ENCODE results near the gene FBN3.

Gene FBN3

GRCh38 chr19:8148088-8148409 lies 1.3 kb downstream of the FBN3 start:
- DNase-seq = no peak

DNA sequence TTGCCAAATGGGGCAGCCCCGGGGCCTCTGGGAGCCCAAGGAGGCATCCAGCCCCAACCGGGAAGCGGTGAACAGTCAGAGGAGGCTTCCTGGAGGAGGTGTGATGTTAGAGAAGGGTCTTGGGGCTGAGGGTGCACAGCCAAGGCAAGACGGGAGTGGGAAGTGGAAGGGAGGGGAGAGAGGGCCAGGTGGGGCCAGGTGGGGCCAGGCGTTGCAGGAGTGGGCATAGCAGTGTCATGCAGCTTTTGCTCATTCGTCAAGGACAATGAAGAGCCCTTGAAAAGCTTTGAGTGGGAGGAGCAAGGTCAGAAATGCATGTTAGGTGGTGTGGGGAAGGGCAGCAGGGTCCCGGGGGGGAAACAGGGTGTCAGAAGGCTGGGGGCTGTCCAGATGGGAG lies 1.8 kb downstream of the FBN3 start:
- no peak for DNase-seq

DNA sequence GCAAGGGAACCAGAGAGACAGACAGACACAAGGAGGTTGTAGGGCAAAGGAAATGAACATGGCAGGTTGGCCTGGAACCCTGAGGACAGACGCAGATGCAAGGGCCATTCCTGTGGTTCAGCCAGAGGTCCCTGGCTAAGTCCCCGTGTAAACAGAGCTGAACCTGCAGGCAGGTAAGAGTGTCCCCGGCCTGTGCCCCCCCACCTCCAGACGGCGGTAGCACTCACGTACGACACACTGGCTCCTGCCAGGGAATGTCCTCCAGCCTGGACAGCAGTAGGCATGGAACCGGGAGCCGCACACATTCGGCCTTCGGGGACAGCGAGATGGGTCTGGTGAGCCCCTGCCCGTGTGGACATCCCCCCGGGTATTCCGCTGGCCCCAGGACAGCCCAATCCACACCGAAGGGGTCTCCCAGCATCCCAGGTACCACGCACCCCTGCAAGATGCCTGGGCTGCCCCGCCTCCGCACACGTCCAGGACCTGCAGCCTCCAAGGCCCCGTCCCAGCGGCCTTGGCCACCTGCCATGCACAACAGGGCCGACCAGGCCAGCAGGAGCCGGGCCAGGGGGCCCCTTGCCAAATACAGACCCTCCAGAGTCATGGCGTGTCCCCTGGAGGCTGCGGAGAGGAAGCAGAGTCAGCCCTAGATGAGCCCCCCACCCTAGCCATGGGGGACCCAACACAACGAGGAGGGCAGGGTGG lies 2.4 kb downstream of the FBN3 start:
- no peak for DNase-seq

- DNase-seq = no peak
Measured at GRCh38 chr19:8144273-8144995, 5.0 kb downstream of the FBN3 start.

DNA sequence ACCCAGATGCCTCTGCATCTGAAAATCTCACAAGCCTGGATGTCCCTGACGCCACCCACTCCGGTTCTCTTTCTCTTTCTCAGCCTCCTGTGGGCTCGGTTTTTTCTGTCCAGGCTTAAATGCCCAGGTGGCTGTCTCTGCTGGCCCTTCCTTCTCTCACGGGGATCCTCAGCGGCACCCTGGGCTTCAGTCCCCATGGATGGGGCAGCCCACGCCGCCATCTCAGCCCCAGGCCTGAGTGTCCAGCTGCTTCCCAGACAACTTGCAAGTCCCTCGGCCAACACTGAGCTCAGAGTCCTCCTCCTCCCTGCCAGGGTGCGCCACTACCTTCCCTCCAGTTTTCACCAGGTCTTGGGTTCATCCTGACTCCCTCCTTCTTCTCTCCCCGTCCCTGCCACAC lies 6.4 kb downstream of the FBN3 start:
- no peak for DNase-seq

GRCh38 chr19:8142513-8142900 lies 6.9 kb downstream of the FBN3 start:
- DNase-seq = no peak

DNA sequence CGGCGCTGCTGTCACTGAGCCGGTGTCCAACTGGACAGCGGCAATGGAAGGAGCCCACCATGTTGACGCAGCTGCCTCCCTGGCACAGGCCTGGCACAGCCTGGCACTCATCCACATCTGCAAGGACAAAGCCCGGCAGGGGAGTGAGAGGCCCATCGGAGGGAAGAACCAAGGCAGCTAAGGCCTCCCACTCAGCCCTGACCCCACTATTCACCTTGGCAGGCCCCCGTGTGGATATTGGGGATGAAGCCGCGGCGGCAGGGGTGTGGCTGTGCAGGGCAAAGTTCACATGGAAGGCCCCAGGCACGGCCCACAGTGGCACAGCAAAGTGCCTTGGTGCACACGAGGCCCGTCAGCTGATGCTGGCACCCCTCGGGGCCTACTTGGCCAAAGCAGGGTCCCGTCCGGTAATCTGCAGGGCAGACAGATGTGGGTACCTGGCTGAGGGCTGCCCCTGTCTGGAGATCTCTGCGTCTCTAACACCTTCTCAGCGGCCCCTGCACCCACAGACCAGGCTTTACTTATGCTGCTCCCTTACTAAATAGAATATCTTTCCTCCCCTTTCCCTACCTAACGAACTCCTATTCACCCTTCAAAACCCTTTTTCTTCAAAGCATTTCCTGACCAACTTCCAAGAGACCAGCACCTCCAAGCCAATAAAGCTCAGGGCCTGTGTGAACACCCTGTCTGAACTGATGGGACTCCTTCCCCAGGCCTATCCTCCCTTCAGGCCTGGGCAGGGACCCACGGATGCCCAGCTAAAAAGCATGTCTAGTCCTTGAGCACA lies 7.5 kb downstream of the FBN3 start:
- no peak for DNase-seq

- no peak for DNase-seq
Measured at GRCh38 chr19:8138201-8138600, 11.2 kb downstream of the FBN3 start.

DNA sequence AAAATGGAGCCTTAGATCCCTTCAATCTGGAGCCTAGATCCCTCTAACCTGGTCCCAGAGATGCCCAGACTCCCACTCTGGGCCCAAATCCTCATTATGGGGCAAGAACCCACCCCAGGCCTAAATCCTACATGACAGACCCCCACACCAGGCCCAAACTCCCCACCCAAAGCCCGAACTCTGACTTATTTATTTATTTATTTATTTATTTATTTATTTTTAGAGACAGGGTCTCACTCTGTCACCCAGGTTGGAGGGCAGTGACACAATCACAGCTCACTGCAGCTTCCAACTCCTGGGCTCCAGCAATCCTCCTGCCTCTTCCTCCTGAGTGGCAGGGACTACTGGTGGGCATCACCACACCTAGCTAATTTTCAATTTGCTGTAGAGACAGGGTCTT lies 12.0 kb downstream of the FBN3 start:
- DNase-seq = no peak

DNA sequence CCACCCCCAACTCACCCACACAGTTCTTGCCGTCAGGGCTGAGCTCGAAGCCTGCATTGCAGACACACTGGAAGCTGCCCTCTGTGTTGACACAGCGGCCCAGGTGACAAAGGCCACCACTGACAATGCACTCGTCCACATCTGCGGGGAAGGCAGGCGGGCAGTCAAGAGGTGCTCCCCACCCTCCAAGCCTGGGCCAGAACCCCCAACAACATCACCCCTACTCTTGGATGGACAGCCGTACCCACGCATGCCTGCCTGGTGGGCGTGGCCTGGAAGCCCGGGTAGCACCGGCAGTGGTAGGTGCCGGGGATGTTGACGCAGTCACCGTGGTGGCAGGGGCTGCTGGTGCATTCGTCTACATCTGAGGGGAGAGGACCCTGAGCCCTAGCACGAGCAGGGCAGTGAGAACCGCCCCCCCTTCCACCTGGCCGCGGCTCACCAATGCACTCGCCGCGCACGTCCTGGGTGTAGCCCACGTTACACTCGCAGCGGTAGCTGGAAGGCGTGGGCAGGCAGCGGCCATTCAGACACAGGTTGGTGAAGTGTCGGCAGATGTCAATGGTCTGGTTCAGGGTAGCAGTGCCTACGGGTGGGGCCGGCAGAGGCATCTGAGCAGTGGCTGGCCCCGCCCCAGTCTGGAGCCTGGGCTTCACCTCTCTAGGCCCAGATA lies 13.3 kb downstream of the FBN3 start:
- no peak for DNase-seq

GRCh38 chr19:8132858-8133458 lies 16.4 kb downstream of the FBN3 start:
- DNase-seq = no peak

- DNase-seq = no peak
Measured at GRCh38 chr19:8131517-8131916, 17.9 kb downstream of the FBN3 start.

- DNase-seq = no peak
Measured at GRCh38 chr19:8129061-8129618, 20.3 kb downstream of the FBN3 start.

DNA sequence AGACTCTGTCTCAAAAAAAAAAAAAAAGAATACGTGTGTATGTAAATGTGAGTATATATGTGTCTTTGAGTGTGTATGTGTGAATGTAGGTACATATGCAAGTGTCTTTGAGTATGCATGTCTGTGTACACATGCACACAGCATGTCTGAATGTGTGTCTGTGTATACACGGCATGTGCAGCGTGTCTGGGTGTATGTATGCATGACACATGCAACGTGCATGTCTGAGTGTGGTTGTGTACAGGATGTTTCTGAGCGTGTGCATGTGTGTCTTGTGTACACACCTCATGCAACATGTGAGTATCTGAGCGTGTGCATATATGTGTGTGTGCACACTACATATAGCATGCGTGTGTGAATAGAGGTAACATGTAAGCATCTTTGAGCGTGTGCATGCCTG lies 20.8 kb downstream of the FBN3 start:
- no peak for DNase-seq

DNA sequence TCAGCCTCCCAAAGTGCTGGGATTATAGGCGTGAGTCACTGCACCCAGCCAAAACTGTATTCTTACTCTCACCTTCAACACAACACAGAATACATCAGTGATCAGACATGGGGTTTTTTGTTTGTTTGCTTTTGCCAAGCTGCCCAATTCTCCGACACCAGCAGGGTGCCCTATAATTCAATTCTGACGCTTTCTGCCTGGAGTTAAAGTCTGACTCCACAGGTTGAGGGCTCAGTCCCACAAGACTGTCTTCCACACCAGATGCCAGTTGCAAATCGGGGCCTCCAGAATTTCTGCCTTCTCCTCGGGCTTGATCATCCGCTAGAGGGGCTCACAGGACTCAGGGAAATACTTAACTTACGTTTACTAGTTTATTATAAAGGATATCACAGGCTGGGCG lies 22.1 kb downstream of the FBN3 start:
- DNase-seq = no peak

DNA sequence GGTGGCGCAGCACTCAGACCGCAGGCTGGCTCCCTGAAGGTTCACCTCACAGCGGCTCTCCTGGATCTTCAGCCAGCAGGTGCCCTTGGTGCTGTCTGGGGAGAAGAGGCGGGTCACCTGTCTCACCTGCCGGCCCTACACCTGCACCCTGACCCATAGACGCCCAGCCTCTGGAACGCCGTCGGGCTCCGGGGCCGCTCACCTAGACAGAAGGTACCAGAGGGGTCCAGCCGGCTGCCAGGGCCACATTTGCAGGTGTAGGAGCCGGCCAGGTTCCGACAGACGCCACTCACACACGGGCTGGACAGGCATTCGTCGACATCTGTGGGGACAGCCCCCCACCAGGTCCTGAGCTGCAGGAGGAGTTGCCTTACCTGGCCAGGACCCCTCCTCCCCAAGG lies 22.9 kb downstream of the FBN3 start:
- no peak for DNase-seq

DNA sequence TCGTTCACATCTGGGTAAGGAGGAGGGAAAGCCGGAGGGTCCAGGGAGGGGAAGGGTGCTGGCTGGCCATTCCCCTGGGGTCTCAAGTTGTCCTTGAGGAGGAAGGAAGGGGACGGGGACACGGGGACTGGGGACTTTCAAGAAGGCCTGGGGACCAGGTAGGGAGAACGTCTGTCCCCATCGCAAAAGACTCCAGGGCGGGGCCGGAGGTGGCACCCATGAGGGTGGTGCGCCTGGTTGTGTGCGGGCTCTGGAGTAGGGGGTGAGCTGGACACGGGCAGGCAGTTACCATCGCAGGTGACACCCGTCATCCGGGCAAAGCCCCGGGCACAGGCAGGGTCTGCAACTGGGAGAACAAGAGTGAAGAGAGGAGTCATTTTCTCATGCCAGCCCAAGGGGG lies 23.4 kb downstream of the FBN3 start:
- no peak for DNase-seq

- DNase-seq = no peak
Measured at GRCh38 chr19:8123683-8124082, 25.7 kb downstream of the FBN3 start.

DNA sequence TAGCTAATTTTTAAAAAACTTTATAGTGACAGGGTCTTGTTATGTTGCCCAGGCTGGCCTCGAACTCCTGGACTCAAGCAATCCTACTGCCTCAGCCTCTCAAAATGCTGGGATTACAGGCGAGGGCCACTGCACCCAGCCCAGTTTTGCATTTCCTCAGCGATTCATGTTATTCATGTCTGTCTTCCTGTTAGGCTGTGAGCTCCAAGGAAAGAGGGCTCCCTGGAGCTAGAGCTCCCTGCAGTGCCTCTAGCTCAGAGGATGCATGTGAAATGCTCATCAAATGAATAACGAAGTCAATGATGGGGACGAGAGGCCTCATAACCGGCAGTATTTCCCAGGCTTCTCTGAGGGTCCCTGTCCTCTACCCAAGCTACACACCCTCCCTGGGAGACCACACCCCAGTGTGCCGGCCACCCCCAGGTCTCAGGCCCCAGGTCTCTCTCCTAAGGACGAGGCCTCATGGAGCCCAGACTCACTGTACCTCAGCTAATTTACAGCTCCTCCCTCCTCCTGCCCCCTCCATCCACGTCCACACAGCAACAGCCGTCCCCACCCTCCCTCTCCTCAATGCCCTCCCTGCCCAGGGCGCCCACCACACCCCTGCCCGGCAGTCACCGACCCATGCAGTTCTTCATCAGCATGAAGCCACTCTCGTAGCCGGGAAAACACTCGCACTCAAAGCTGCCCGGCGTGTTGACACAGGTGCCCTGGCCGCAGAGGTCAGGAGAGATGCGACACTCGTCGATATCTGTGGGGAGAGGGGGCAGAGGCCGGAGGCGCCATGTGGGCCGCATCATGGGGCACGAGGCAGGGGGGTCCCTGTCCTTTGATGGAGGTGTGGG lies 28.5 kb downstream of the FBN3 start:
- no peak for DNase-seq

DNA sequence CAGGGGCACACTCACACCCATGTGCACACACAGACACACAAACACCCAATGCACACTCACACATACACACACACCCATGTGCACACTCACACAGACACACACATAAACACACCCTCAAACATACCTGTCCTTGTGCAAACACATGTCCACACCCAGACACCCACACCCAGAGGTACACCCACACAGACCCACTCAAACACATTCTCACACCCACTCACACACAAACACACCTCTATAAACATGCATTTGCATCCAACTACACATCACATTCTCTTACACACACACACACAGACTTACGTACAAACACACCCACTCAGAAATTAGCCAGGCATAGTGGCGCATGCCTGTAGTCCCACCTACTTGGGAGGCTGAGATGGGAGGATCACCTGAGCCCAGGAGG lies 31.4 kb downstream of the FBN3 start:
- no peak for DNase-seq

DNA sequence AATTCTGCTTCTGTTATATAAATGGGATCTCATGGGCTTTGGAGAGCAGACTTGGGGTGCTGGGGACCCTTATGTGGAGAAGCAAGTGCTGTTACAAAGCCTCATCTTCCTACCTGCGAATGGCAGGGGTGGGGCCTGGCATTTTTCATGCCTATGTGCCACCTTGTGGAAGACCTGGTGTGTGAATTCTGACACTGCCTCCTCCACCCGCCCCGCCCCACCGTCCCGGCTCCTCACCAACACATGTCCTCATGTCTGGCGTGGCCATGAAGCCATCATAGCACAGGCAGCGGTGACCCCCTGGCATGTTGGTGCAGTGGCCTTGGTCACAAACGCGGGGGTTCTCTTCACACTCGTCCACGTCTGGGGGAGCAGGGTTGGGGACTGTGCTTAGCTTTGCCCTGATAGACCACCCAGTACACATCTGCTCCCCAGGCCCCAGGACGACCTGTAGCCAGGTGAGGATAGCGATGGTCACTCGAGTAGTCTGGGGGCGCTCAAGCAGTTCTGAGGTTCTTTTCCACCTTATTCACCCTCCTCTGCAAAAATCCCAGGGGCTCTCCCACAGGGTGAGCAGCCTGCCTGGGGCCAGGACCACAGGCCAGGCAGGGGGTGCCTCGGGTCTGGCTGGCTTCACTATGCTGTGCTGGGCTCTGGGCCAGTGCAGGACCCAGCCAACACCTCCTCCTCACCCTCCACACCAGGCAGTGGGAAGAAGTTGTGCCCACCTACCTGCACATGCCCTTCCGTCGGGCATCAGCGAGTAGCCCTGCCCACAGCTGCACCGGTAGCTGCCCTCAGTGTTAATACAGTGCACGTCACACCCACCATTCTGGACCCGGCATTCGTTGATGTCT lies 32.7 kb downstream of the FBN3 start:
- no peak for DNase-seq

Measured in NCI-H1930 (cell line).